Stimulated activated CD4-positive, alpha-beta T cell treated with anti-CD3 and anti-CD28 coated beads, Interleukin-2, amount 100 ng/mL, for 4 hours (primary cell): Measurements from ENCODE around the gene APOBEC3F.
"Not testable (repeated sequence)": the region's sequence is repeated elsewhere in the genome, so short reads cannot be mapped to it uniquely, and the experiment has no call there.

Experiments used
- DNase-seq: peaks from one replicate; pipeline ENCODE4 v3.0.0-alpha.2; 2020; ENCODE audit warnings: low read depth

Gene APOBEC3F

DNA sequence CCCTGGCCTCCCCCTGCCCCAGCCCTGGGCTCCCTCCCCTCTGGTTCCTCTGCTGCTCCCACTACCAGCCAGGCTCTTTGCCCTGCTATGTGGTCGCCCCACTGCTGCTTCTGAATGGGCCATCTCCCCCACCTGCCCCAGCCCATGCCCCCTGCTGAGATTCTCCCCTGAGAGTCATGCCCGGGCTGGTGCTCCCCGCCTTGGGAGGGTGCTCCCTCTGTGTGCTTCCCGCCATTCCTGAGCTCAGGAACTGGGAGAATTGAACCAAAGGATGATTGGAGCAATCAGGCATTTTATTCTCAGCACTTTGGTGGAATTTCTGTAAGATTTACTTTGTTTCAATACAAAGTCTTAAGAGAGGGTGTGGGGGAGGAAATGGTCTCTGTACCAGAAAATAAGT is 12.9 kb upstream of the APOBEC3F start:
- no peak for DNase-seq

DNA sequence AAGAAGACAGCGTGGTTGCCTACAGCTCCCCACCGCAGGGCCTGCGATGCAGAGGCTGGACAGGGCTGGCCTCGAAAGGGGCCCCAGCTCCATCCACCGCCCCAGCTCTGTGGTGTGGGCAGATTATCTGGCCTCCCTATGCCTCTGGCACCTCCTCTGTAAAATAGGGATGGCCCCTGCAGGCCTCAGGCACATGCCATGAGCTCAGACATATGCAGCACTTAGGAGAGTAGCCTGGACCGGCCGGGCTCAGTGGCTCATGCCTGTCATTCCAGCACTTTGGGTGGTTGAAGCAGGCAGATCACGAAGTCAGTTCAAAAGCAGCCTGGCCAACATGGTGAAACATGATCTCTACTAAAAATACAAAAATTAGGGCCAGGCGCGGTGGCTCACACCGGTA is 12.4 kb upstream of the APOBEC3F start:
- DNase-seq = no peak

DNA sequence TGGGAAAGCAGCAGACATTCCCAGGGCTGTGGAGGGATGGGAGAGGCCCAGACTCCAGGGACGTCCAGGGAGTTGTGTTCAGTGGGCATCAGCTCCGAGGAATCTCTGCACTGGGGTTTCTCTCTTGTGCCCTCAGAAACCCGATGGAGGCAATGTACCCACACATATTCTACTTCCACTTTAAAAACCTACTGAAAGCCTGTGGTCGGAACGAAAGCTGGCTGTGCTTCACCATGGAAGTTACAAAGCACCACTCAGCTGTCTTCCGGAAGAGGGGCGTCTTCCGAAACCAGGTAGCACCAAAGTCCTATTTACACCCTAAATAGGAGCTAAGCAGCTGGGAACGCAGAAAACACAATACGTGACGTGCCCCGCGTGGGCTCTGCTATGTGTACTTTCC is 11.4 kb upstream of the APOBEC3F start:
- DNase-seq = no peak

DNA sequence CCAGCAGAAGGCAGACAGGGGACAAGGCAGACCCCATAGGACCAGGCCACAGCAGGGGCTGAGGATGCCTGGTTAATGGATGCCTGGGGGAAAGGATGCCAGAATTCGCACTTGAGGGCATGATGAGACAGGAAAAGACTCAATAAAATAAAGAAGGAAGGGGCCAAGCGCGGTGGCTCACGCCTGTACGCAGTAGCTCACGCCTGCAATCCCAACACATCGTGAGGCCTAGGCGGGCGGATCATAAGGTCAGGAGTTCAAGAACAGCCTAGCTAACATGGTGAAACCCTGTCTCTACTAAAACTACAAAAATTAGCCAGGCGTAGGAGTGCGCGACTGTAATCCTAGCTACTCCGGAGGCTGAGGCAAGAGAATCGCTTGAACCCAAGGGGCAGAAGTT is 10.0 kb upstream of the APOBEC3F start:
- DNase-seq = no peak

DNA sequence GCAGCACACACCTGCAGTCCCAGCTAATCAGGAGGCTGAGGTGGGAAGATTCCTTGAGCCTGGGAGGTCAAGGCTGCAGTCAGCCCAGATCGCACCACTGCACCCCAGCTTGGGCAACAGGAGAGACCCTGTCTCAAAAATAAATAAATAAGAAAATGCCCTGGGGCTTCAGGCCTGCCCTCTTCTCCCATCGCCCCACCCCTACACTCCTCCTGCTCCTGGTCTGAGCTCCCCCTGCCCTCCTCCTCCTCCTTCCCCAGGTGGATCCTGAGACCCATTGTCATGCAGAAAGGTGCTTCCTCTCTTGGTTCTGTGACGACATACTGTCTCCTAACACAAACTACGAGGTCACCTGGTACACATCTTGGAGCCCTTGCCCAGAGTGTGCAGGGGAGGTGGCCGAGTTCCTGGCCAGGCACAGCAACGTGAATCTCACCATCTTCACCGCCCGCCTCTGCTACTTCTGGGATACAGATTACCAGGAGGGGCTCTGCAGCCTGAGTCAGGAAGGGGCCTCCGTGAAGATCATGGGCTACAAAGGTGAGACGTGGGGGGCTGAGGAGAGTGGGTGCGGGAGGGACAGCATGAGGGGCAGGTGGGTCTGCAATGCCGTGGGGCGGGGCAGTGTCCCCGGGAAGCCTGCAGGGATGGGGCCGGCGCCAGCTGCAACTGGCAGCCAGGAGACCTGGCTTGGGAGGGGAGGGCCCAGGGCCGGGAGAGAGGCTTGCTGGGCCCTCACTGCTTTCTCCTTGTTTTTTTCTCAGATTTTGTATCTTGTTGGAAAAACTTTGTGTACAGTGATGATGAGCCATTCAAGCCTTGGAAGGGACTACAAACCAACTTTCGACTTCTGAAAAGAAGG is 9.0 kb upstream of the APOBEC3F start:
- DNase-seq = not testable (repeated sequence)

DNA sequence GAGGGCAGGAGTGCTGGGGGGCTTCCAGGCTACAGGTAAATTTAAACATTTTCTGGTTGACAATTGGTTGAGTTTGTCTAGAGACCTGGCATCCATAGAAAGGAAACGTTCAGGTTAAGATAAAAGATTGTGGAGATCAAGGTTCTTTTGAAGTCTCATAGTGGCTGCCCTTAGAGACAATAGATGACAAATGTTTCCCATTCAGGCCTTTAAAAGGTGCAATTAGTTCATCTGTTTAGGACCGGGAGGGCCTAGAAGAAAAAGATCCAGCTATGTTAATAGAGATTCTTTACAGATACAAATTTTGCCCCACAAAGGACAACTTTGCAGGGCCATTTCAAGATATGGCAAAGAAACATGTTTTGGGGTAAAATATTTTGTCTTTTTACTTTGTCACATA is 3.6 kb upstream of the APOBEC3F start:
- DNase-seq = not testable (repeated sequence)

DNA sequence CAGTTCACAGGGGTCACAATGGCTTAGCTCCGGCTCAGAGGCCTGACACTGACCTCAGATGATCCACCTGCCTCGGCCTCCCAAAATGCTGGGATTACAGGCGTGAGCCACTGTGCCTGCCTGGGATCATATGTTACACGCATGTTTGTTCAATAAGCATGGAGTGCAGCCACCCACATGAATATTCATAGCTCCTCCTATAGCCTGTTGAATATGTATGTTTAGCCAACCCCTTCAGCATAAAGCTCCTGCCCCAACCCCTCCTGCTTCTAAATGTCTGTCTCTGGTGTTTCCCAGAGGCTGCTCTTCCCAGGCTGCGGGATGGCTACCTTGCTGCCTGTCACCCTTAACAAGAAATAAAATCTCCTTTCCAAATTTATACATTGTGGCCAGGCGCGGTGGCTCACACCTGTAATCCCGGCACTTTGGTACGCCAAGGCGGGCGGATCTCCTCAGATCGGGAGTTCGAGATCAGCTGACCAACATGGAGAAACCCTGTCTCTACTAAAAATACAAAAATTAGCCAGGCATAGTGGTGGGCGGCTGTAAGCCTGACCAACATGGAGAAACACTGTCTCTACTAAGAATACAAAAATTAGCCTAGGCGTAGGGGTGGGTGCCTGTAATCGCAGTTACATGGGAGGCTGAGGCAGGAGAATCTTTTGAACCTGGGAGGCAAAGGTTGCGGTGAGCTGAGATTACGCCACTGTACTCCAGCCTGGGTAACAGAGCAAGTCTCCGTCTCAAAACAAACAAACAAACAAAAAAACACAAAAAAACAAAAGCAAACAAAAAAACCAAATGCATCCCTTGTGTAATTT is 1.1 kb upstream of the APOBEC3F start:
- DNase-seq = no peak

DNA sequence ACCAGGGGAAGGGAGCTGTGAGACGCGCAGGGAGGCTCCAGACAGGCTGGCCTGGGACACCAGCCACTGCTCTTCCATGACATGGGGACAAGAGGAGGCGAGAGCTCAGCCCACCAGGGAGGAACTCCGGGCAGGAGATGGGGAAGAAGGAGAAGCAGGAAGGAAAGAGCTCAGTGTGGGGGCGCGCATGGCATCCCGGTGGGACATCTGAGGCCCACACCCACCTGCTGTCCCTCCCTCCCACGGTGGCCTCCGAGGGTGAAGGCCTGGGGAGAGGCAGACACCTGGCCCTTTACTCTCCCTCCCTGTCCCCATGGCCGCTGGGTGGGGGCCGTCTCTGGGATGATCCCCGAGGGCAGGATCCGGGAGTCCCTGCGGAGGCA is 518 bp upstream of the APOBEC3F start:
- DNase-seq = not testable (repeated sequence)

DNA sequence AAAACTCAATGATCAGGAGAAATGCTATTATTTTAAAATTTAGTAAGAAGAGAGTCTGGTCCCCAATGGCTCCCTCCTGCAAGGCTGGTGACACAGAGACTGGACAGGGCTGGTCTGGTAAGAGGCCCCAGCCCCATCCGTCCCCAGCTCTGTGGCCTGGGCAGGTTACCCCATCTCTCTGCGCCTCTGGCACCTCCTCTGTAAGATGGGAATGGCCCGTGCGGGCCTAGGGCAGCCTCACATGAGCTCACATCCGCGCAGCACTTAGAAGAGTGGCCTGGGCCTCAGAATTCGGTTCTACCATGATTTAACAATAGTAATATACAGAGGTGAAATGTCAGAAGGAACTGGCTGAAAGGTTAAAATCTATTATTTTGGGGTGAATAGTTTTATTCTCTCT is 1.2 kb downstream of the APOBEC3F start:
- DNase-seq = no peak

DNA sequence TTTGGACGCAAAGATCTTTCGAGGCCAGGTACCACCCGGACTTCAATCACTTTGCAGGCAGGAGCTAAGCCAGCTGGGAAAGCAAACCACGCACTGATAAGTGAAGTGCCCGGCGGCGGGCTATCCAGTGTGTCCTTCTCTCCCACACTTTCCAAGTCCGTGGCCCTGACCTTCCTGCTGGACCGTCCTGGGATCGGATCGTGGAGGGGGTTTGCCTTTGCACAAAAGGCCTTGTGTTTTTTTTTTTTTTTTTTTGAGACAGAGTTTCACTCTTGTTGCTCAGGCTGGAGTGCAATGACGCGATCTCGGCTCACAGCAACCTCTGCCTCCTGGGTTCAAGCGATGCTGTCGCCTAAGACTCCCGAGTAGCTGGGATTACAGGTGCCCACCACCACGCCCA is 2.4 kb downstream of the APOBEC3F start:
- DNase-seq = not testable (repeated sequence)

DNA sequence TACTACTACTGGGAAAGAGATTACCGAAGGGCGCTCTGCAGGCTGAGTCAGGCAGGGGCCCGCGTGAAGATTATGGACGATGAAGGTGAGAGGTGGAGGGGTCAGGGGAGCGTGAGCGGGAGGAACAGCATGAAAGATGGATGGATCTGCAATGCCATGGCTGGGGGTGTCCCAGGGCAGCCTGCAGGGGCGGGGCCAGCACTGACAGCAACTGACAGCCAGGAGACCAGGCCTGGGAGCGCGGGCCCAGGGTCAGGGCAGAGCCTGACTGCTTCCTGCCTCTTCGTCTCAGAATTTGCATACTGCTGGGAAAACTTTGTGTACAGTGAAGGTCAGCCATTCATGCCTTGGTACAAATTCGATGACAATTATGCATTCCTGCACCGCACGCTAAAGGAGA is 4.5 kb downstream of the APOBEC3F start:
- not testable (repeated sequence) for DNase-seq

DNA sequence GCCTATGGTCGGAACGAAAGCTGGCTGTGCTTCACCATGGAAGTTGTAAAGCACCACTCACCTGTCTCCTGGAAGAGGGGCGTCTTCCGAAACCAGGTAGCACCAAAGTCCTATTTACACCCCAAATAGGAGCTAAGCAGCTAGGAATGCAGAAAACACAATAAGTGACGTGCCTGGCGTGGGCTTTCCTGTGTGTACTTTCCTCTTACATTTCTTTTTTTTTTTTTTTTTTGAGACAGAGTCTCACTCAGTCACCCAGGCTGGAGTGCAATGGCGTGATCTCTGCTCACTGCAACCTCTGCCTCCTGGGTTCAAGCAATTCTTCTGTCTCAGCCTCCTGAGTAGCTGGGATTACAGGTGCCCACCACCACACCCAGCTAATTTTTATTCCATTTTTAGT is 8.8 kb downstream of the APOBEC3F start:
- DNase-seq = not testable (repeated sequence)

DNA sequence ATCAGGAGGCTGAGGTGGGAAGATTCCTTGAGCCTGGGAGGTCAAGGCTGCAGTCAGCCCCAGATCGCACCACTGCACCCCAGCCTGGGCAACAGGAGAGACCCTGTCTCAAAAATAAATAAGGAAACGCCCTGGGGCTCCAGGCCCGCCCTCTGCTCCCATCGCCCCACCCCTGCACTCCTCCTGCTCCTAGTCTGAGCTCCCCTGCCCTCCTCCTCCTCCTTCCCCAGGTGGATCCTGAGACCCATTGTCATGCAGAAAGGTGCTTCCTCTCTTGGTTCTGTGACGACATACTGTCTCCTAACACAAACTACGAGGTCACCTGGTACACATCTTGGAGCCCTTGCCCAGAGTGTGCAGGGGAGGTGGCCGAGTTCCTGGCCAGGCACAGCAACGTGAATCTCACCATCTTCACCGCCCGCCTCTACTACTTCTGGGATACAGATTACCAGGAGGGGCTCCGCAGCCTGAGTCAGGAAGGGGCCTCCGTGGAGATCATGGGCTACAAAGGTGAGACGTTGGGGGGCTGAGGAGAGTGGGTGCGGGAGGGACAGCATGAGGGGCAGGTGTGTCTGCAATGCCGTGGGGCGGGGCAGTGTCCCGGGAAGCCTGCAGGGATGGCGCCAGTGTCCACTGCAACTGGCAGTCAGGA is 11.3 kb downstream of the APOBEC3F start:
- DNase-seq = not testable (repeated sequence)

DNA sequence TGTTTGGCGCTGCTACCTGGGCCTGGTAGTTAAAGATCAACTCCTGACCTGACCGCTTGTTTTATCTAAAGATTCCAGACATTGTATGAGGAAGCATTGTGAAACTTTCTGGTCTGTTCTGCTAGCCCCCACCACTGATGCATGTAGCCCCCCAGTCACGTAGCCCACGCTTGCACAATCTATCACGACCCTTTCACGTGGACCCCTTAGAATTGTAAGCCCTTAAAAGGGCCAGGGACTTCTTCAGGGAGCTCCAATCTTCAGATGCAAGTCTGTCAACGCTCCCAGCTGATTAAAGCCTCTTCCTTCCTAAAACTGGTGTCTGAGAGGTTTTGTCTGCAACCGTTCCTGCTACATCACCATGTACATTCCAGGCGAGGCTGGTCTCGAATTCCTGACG is 15.0 kb downstream of the APOBEC3F start:
- no peak for DNase-seq

DNA sequence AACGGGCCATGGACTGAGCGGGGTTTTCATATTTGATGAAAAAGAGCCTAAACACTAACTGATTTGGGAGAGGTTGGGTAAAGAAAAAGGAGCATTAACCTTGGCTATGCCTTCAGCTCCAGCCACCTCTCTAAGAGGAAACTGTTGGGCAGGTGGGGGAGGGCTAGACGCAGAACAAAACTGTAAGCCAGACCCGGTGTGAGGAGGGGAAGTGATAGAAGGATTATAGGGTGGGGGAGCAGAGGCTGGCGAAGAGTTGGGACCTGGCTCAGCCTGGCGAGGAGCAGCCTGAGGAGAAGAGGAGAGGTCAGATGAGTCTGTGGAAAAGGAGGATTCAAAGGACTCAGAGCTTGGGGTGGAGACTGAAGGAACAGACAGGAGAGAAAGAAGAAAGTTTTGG is 20.6 kb downstream of the APOBEC3F start:
- not testable (repeated sequence) for DNase-seq

DNA sequence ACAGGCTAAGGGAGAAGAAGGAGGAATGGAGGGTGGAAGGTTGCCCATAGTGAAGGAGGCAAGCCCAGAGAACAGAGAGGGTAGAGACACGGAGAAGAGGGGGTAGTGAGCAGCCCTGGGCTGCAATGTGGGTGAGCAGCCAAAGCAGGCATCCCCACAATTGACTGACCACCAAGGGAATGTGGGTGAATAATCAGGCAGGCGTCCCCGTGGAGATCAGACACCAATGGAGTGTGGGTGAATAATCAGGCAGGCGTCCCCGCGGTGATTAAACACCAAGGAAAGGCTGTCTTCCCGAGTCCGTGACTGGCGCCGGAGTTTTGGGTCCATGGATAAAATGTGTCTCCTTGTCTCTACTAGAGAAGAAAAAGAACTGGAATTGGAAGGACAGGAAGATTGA is 21.3 kb downstream of the APOBEC3F start:
- DNase-seq = not testable (repeated sequence)

DNA sequence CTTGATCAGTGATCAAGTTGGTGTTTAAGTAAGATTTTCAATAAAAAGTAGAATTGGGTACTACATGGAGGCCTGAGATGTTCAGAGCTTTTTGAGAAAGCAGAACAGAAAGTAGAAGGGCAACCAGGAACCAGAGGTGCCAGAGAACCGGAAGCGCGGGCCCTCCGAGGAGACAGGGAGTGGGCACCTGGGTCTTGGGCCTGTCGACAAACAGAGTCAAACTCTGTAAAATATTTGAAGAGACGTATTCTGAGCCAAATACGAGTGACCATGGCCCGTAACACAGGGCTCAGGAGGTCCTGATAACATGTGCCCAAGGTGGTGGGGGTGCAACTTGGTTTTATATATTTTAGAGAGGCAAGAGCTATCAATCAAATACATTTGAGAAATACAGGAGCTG is 23.2 kb downstream of the APOBEC3F start:
- DNase-seq = not testable (repeated sequence)

DNA sequence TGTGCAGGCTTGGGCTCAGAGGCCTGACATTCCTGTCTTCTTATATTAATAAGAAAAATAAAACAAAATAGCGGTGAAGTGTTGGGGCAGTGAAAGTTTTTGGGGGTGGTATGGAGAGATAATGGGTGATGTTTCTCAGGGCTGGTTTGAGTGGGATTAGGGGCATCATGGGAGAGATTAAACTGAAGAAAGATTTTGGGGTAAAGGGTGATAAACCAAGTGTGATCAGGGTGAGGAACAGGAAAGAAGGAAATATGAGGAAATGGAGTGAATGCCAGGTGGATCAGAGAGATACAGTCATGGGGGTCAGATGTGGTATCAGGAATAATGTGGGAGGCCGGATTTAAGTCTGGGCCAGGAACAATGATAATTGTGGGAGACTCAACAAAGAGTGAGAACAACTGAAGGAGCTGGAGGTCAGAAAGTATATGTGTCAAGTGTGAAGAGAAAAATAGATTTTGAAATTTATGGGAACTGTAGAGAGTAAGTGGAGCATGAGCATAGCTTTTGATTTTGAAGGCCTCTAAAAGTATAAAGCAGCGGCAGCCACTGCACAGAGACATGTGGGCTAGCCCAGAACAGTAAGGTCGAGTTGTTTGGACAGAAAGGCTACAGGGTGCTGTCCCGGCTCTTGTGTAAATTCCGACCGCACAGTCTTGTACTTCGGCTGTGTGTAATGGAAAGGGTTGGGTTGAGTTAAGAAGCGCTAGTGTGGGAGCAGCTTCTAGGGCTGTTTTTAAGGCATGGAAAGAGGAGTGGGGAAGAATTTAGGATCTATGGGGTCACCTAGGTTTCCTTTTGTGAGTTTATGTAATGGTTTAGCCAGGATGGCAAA is 26.0 kb downstream of the APOBEC3F start:
- DNase-seq = not testable (repeated sequence)

DNA sequence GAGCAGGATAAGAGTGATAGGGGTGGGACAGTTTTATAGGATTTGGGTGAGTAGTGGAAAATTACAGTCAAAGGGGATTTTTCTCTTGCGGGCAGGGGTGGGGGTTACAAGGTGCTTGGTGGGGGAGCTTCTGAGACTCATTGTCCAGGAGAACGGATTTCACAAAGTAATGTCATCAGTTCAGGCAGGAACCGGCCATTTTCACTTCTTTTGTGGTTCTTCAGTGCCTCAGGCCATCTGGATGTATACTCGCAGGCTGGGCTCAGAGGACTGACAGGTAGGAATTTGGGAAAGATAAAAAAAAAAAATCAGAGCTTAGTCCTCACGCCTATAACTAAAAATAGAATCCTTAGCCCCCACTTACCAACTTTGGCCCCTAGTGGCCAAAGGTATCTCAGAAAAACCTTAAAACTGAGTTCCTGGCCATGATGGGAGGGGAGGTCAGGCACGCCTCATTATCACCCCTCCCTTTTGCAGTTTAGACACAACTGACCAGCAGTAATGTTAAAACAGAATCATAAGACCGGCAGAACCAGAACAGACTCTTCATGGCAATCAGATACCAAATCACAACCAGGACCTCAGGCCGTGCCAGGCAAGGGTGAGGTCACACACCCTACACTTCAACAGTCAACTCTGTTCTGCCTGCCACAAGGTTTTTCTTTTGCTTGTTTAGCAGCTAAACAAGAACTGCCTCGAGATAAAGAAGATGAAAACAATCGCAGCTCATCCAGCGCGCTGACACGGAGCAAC is 27.5 kb downstream of the APOBEC3F start:
- no peak for DNase-seq

DNA sequence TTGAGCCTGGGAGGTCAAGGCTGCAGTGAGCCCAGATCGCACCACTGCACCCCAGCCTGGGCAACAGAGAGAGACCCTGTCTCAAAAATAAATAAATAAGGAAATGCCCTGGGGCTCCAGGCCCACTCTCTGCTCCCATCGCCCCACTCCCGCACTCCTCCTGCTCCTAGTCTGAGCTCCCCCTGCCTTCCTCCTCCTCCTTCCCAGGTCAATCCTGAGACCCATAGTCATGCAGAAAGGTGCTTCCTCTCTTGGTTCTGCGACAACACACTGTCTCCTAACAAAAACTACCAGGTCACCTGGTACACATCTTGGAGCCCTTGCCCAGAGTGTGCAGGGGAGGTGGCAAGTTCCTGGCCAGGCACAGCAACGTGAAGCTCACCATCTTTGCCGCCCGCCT is 29.5 kb downstream of the APOBEC3F start:
- no peak for DNase-seq

DNA sequence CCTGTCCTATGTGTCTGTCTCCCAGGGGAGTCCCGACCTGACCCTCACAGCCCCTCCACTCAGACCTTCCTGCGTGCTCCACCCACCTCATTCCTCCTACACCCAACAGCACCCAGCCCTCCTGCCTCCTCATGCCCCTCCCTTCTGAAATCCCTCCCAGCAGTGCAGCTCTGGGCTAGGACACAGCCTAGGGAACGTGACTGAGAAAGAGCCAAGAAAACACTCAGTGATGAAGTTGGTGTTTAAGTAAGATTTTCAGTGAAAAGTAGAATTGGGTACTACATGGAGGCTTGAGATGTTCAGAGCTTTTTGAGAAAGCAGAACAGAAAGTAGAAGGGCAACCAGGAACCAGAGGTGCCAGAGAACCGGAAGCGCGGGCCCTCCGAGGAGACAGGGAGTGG is 31.9 kb downstream of the APOBEC3F start:
- DNase-seq = not testable (repeated sequence)
